Retinal pigment epithelial cell (primary cell): ENCODE measurements around the gene KRTAP4-11.
"Not testable (repeated sequence)": the region's sequence is repeated elsewhere in the genome, so short reads cannot be mapped to it uniquely, and the experiment has no call there.

Experiments used
- DNase-seq: peaks from one replicate; pipeline ENCODE4 v3.0.0-alpha.2; 2010; ENCODE audit warnings: low read depth
- H3K4me3 ChIP-seq: 2 replicates; pipeline ENCODE4 v1.5.1; 2011; ENCODE audit warnings: mild to moderate bottlenecking, low read length, control low read depth, moderate library complexity
- TF ChIP-seq, protein P1 (sequence below): conservative IDR thresholded peaks from 2 replicates; pipeline ENCODE4 v1.5.1; 2011; ENCODE audit warnings: low read depth, low read length, control low read depth, inconsistent platforms

Gene KRTAP4-11

GRCh38 chr17:41149652-41149985 is 31.4 kb upstream of the KRTAP4-11 start, which contains the start of gene KRTAP4-5:
TSS of gene KRTAP4-5 (minus strand) at chr17:41149825. CDS start at chr17:41149767, 58 bp downstream.
- TF ChIP-seq, protein P1, sequence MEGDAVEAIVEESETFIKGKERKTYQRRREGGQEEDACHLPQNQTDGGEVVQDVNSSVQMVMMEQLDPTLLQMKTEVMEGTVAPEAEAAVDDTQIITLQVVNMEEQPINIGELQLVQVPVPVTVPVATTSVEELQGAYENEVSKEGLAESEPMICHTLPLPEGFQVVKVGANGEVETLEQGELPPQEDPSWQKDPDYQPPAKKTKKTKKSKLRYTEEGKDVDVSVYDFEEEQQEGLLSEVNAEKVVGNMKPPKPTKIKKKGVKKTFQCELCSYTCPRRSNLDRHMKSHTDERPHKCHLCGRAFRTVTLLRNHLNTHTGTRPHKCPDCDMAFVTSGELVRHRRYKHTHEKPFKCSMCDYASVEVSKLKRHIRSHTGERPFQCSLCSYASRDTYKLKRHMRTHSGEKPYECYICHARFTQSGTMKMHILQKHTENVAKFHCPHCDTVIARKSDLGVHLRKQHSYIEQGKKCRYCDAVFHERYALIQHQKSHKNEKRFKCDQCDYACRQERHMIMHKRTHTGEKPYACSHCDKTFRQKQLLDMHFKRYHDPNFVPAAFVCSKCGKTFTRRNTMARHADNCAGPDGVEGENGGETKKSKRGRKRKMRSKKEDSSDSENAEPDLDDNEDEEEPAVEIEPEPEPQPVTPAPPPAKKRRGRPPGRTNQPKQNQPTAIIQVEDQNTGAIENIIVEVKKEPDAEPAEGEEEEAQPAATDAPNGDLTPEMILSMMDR = no peak
- no peak for DNase-seq
- no peak within 1 kb of the TSS for H3K4me3 ChIP-seq

- H3K4me3 ChIP-seq, DNase-seq: not testable (repeated sequence)
Observed at GRCh38 chr17:41148971-41149651, 30.9 kb upstream of the KRTAP4-11 start.

GRCh38 chr17:41147531-41148204 is 29.5 kb upstream of the KRTAP4-11 start:
- H3K4me3 ChIP-seq = no peak overlapping the region
- no peak for DNase-seq
- TF ChIP-seq, protein P1 = no peak

DNA sequence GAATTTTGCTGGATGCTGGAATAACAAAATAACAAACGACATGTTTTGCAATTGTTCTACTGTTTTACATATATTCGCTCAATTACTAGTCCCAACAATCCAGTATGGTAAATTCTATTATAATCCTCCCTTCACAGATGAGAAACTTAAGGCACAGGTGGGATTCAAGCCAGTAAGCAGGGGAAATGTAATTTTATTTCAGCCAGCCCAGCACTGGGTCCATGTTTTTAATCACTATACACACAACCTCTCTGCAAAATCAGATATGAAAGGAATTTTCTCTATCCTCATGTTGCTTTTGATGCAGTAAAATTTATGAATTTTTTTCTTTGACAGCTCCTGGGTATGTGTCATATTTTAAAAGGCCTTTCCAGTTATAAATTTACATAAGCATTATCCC is 27.1 kb upstream of the KRTAP4-11 start:
- DNase-seq = no peak
- TF ChIP-seq, protein P1 = no peak
- H3K4me3 ChIP-seq = no peak overlapping the region

DNA sequence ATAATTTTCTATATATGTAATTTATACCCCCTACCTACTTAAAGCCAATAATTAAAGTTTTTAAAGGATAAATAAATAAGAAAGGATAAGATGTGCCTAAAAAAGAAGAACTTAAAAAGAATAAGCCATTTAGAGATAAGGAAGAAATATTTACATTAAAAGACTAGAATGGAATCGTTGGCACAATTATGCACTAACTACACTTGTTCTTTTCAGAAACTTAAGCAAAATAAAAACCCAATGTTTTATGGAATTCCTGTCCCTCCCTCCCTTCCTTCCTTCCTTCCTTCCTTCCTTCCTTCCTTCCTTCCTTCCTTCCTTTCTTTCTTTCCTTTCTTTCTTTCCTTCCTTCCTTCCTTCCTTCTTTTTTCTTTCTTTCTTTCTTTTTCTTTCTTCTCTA is 26.7 kb upstream of the KRTAP4-11 start:
- no peak for DNase-seq
- TF ChIP-seq, protein P1 = no peak
- H3K4me3 ChIP-seq = no peak overlapping the region

DNA sequence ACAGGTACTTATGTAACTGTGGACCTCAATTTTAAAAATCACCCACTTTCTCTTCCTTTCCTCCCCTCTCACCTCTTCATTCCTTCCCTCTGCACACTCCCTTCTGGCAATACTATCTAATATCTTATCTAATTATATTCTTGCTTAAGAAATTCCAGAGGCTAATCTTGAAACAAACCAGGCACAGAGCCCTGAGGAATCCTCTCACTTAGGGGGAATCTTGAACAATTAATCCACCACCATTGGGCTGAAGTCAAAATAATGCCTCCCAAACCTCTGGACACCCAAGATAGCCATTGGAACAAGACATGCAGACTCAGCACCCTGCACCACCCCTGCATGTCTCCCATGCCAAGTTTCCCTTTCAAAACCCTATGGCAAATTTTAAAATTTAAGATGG is 23.2 kb upstream of the KRTAP4-11 start:
- TF ChIP-seq, protein P1 = no peak
- no peak overlapping the region for H3K4me3 ChIP-seq
- no peak for DNase-seq

DNA sequence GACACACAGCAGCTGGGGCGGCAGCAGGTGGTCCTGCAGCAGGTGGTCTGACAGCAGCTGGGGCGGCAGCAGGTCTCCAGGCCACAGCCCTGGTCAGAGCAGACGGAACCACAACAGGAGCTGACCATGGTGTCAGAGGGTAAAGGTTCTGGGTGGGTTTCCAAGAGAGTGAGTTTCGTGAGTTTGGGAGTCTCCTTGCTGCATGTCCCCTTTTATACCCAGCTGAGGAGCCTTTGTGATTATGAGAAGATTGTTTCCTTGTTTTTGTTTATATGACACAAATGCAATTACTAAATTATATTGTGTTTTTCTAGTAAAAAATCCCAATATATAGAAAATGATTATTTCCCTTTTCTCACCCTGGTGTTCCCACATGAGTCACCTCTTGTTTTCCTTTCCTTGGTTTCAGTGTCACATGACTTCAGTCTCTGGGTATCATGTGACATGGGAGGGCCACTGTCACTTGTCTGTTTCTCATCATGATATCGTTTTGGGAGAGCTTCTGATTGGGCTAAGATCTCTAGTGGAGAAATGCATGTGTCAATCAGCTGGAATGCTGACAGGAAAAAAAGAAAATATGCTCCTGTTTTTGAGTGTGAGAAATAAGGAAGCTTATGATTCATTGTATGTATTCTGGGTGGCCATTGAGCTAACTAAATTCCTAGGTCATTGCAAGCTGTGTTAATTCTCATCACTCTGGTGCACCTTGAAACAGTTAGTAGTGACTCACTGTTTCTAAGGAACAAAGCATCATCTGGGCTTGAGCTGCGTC is 22.4 kb upstream of the KRTAP4-11 start, which contains the start of gene KRTAP4-6:
TSS of gene KRTAP4-6 (minus strand) at position 185 of the 772 bp plus-strand sequence. CDS start at position 128, 57 bp downstream.
- TF ChIP-seq, protein P1 = no peak
- DNase-seq = peak; percentile 73
- H3K4me3 ChIP-seq = no peak within 1 kb of the TSS

DNA sequence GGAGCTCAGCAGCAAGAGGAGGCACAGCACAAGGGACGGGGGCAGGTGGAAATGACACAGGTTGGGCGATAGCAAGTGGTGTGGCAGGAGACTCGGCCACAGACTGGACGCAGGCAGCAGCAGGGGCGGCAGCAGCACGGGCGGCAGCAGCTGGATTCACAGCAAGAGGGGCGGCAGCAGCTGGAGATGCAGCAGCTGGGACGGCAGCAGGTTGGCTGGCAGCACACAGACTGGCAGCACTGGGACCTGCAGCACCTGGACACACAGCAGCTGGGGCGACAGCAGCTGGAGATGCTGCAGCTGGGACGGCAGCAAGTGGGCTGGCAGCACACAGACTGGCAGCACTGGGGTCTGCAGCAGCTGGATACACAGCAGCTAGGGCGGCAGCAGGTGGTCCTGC is 21.7 kb upstream of the KRTAP4-11 start:
- not testable (repeated sequence) for DNase-seq, H3K4me3 ChIP-seq
